Erythroblast (primary cell): Measurements from ENCODE around the gene MRRF.

Experiments
- GATA1 ChIP-seq: IDR thresholded peaks from 2 replicates; pipeline ENCODE4 v1.6.1; 2011; ENCODE audit warnings: low read depth, mild to moderate bottlenecking, control low read depth, low read length, moderate library complexity
- POLR2A ChIP-seq: IDR thresholded peaks from 2 replicates; pipeline ENCODE4 v1.6.1; 2011; ENCODE audit warnings: mild to moderate bottlenecking, low read length

GRCh38 chr9:122336189-122336588 is 71.5 kb downstream of the MRRF start:
- no peak for TF ChIP-seq POLR2A
- no peak for TF ChIP-seq GATA1
